Dendritic cell treated with granulocyte-macrophage colony-stimulating factor and Interleukin-4, amounts not matched to agents 40 ng/mL and 50 ng/mL, for 4 days (primary cell): ENCODE results near the gene PGBD1.

Experiments used
- H3K27ac Mint-ChIP-seq: one replicate; pipeline ENCODE4 v1.8.0; 2022; ENCODE audit warnings: mild to moderate bottlenecking, mixed read lengths
- H3K27me3 Mint-ChIP-seq: one replicate; pipeline ENCODE4 v1.8.0; 2022; ENCODE audit warnings: mild to moderate bottlenecking, mixed read lengths
- H3K36me3 Mint-ChIP-seq: one replicate; pipeline ENCODE4 v1.8.0; 2022; ENCODE audit warnings: low read depth, mixed read lengths
- H3K4me1 Mint-ChIP-seq: one replicate; pipeline ENCODE4 v1.8.0; 2022; ENCODE audit warnings: low read depth, mixed read lengths
- H3K4me3 Mint-ChIP-seq: one replicate; pipeline ENCODE4 v1.8.0; 2022; ENCODE audit warnings: mild to moderate bottlenecking, moderate library complexity, mixed read lengths
- H3K9me3 Mint-ChIP-seq: one replicate; pipeline ENCODE4 v1.8.0; 2022; ENCODE audit warnings: mixed read lengths
- intact Hi-C: fragments of 100-400 bp; cut with micrococcal nuclease; formaldehyde crosslinking; loops from one replicate; pipeline ENCODE4 v1.15.0; 2022

Gene PGBD1

GRCh38 chr6:28351087-28351486 lies 69.7 kb downstream of the PGBD1 start:
- Mint-ChIP-seq H3K9me3 (no peaks in the 10 kb centered on the region), H3K27ac (peak overlapping the region; percentile 61), H3K4me3 (peak overlapping the region; percentile 100), H3K4me1 (peaks cover 59% of the 10 kb centered on the region), H3K27me3 (peaks cover 3% of the 10 kb centered on the region), H3K36me3 (peaks cover 15% of the 10 kb centered on the region)
- intact Hi-C loops: loop anchor here (2.0 to 10.0 kb wide), 3 partner anchors 16 to 446 kb away; partner anchors contain the start of gene ZKSCAN4

GRCh38 chr6:28351493-28351925 lies 70.1 kb downstream of the PGBD1 start:
- Mint-ChIP-seq H3K9me3 (no peaks in the 10 kb centered on the region), H3K27me3 (peaks cover 3% of the 10 kb centered on the region), H3K27ac (peak overlapping the region; percentile 61), H3K4me1 (peaks cover 63% of the 10 kb centered on the region), H3K4me3 (peak overlapping the region; percentile 100), H3K36me3 (peaks cover 15% of the 10 kb centered on the region)
- intact Hi-C loops: loop anchor here (2.0 to 10.0 kb wide), 3 partner anchors 17 to 447 kb away; partner anchors contain the start of gene ZKSCAN4
